C4-2B (cell line): ENCODE measurements around the gene MRLN.

Experiments used
- ZFX ChIP-seq: fragments of 450-650 bp; IDR thresholded peaks from 2 replicates; pipeline ENCODE4 v1.6.1; 2017
- TF ChIP-seq, protein P1 (sequence below): fragments of 450-650 bp; conservative IDR thresholded peaks from 2 replicates; pipeline ENCODE4 v1.5.1; 2017; ENCODE audit warnings: mild to moderate bottlenecking

- TF ChIP-seq, protein P1, sequence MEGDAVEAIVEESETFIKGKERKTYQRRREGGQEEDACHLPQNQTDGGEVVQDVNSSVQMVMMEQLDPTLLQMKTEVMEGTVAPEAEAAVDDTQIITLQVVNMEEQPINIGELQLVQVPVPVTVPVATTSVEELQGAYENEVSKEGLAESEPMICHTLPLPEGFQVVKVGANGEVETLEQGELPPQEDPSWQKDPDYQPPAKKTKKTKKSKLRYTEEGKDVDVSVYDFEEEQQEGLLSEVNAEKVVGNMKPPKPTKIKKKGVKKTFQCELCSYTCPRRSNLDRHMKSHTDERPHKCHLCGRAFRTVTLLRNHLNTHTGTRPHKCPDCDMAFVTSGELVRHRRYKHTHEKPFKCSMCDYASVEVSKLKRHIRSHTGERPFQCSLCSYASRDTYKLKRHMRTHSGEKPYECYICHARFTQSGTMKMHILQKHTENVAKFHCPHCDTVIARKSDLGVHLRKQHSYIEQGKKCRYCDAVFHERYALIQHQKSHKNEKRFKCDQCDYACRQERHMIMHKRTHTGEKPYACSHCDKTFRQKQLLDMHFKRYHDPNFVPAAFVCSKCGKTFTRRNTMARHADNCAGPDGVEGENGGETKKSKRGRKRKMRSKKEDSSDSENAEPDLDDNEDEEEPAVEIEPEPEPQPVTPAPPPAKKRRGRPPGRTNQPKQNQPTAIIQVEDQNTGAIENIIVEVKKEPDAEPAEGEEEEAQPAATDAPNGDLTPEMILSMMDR = no peak
- TF ChIP-seq ZFX = no peak
These were observed 39.9 kb downstream of the MRLN start for GRCh38 chr10:59713196-59713821.
